Inferior parietal cortex (tissue), 1 donor: ENCODE measurements around the gene DIS3L2.
"Not testable (repeated sequence)": the region's sequence is repeated elsewhere in the genome, so short reads cannot be mapped to it uniquely, and the experiment has no call there.

Source experiments
- DNase-seq: peaks from one replicate; pipeline ENCODE4 v3.0.0-alpha.2; 2016; ENCODE audit errors: extremely low spot score

Gene DIS3L2

GRCh38 chr2:232345251-232345650 lies 383.7 kb downstream of the DIS3L2 start:
- DNase-seq, result no peak

- no peak for DNase-seq
These were observed 385.9 kb downstream of the DIS3L2 start for GRCh38 chr2:232347369-232347768.

- no peak for DNase-seq
These were observed 387.4 kb downstream of the DIS3L2 start for GRCh38 chr2:232348936-232349335.

GRCh38 chr2:232349546-232349945 lies 388.0 kb downstream of the DIS3L2 start:
- DNase-seq, result no peak

- no peak for DNase-seq
These were observed 388.6 kb downstream of the DIS3L2 start for GRCh38 chr2:232349946-232350635.

- no peak for DNase-seq
These were observed 389.5 kb downstream of the DIS3L2 start for GRCh38 chr2:232350804-232351685.

GRCh38 chr2:232351686-232352510 lies 390.4 kb downstream of the DIS3L2 start:
- DNase-seq, result no peak

GRCh38 chr2:232352511-232353091 lies 391.1 kb downstream of the DIS3L2 start:
- DNase-seq, result no peak

- DNase-seq, result no peak
These were observed 391.6 kb downstream of the DIS3L2 start for GRCh38 chr2:232353096-232353495.

GRCh38 chr2:232353660-232354059 lies 392.1 kb downstream of the DIS3L2 start:
- no peak for DNase-seq

GRCh38 chr2:232354069-232354468 lies 392.6 kb downstream of the DIS3L2 start:
- no peak for DNase-seq

GRCh38 chr2:232361646-232362045 lies 400.1 kb downstream of the DIS3L2 start:
- DNase-seq, result no peak

- no peak for DNase-seq
These were observed 400.8 kb downstream of the DIS3L2 start for GRCh38 chr2:232362174-232362900.

GRCh38 chr2:232363064-232363783 lies 401.7 kb downstream of the DIS3L2 start:
- DNase-seq, result not testable (repeated sequence)

GRCh38 chr2:232363784-232364615 lies 402.5 kb downstream of the DIS3L2 start:
- DNase-seq, result no peak

- DNase-seq, result not testable (repeated sequence)
These were observed 403.5 kb downstream of the DIS3L2 start for GRCh38 chr2:232364806-232365594.

- DNase-seq, result no peak
These were observed 404.3 kb downstream of the DIS3L2 start for GRCh38 chr2:232365621-232366321.

- DNase-seq, result not testable (repeated sequence)
These were observed 404.9 kb downstream of the DIS3L2 start for GRCh38 chr2:232366461-232366860.
